GM12878 (cell line): ENCODE data around the gene FAM110A. TPM values are rescaled to one million over a fixed set of nuclear protein-coding genes. Genes with fewer than 3 reads are reported as not detected.

Experiments
- ATAC-seq: fragments of 200-7000 bp; cut with Tn5 transposase; 3 replicates; pipeline ENCODE4 v1.9.1; 2020; ENCODE audit warnings: mild to moderate bottlenecking, moderate library complexity
- BruUV-seq: library from RNA; stranded (reverse); fragments of 400-500 nt; replicated peaks from 2 replicates; lab custom pipeline; 2021; lab: Mats Ljungman, UMichigan
- CTCF ChIA-PET: fragments of 300-600 bp; sonication (Branson Sonifier 250); formaldehyde crosslinking; extraction: SDS; loops from one replicate; lab custom pipeline; 2021; ENCODE audit warnings: inconsistent platforms; lab: Yijun Ruan, JAX
- POLR2A ChIA-PET: fragments of 350-600 bp; formaldehyde crosslinking; extraction: SDS; loops from one replicate; lab custom pipeline; 2021; ENCODE audit warnings: inconsistent platforms; lab: Charles Lee
- RAD21 ChIA-PET: fragments of 300-600 bp; sonication (Branson Sonifier 250); formaldehyde crosslinking; loops from one replicate; lab custom pipeline; 2023; ENCODE audit warnings: antibody characterized with exemption; ENCODE audit not compliant: unreplicated experiment; lab: Charles Lee
- SMC1A ChIA-PET: fragments of 300-600 bp; sonication (Branson Sonifier 250); formaldehyde crosslinking; loops from one replicate; lab custom pipeline; 2023; ENCODE audit not compliant: unreplicated experiment, uncharacterized antibody; lab: Charles Lee
- DNase-seq: peaks from one replicate; pipeline ENCODE4 v3.0.0-alpha.2; 2011; ENCODE audit warnings: low read depth, low spot score
- FAIRE-seq: peaks from 3 replicates; lab custom pipeline; 2011; peaks lifted over from hg19 to GRCh38; lab: Jason Lieb, UNC
- H2AFZ ChIP-seq: 2 replicates; pipeline ENCODE4 v1.6.0; 2011; ENCODE audit warnings: low read depth, low read length, control low read depth; ENCODE audit not compliant: control insufficient read depth
- H3K27ac ChIP-seq: 2 replicates; pipeline ENCODE4 v1.5.1; 2011; ENCODE audit warnings: control low read depth; ENCODE audit not compliant: control insufficient read depth, insufficient read depth
- H3K27me3 ChIP-seq, 2 experiments: replicated peaks in 1 of 2; 2 replicates each; pipeline versions ENCODE4 v1.6.0 to v1.6.1; 2011; ENCODE audit warnings: low read length in 1 of 2; ENCODE audit not compliant: control insufficient read depth in 2 of 2, insufficient read depth in 2 of 2
- H3K36me3 ChIP-seq, 2 experiments: 2 replicates each; pipeline ENCODE4 v1.5.1; 2011; ENCODE audit warnings: low read length in 1 of 2; ENCODE audit not compliant: control insufficient read depth in 2 of 2, insufficient read depth in 2 of 2
- H3K4me1 ChIP-seq: 2 replicates; pipeline ENCODE4 v1.6.1; 2011; ENCODE audit warnings: mild to moderate bottlenecking, low read length, moderate library complexity, mixed read lengths; ENCODE audit not compliant: control insufficient read depth, insufficient read depth
- H3K4me2 ChIP-seq: 2 replicates; pipeline ENCODE4 v1.6.0; 2011; ENCODE audit warnings: control low read depth; ENCODE audit not compliant: control insufficient read depth, insufficient read depth
- H3K4me3 ChIP-seq: fragments of 200-600 bp; sonication (generic); 2 replicates; pipeline ENCODE4 v1.5.1; 2016
- H3K79me2 ChIP-seq: 2 replicates; pipeline ENCODE4 v1.6.0; 2011; ENCODE audit warnings: low read length; ENCODE audit not compliant: control insufficient read depth, insufficient read depth
- H3K9ac ChIP-seq: 2 replicates; pipeline ENCODE4 v1.8.0; 2011; ENCODE audit warnings: low read length, control low read depth, mixed read lengths; ENCODE audit not compliant: control insufficient read depth, insufficient read depth
- H3K9me3 ChIP-seq: replicated peaks from 3 replicates; pipeline ENCODE4 v1.5.1; 2011; ENCODE audit warnings: mild to moderate bottlenecking, low read length; ENCODE audit not compliant: control insufficient read depth, insufficient read depth
- H4K20me1 ChIP-seq: 2 replicates; pipeline ENCODE4 v1.6.0; 2011; ENCODE audit not compliant: control insufficient read depth, insufficient read depth
- ASH2L ChIP-seq: fragments of 300-600, 200-600 bp; sonication (generic); IDR thresholded peaks from 2 replicates; pipeline ENCODE4 v1.6.1; 2017; ENCODE audit warnings: low read depth, mild to moderate bottlenecking, borderline replicate concordance
- CBX5 ChIP-seq: sonication (generic); IDR thresholded peaks from 2 replicates; pipeline ENCODE4 v1.6.1; 2016; ENCODE audit warnings: low read depth, moderate library complexity, mild to moderate bottlenecking, inconsistent platforms
- CEBPZ ChIP-seq: fragments of 150-350 bp; IDR thresholded peaks from 2 replicates; pipeline ENCODE4 v1.6.1; 2016; ENCODE audit warnings: low read depth, low read length
- HDAC2 ChIP-seq: fragments of 200-600 bp; sonication (generic); IDR thresholded peaks from 2 replicates; pipeline ENCODE4 v1.6.1; 2017
- IRF3 ChIP-seq: fragments of 450-650 bp; IDR thresholded peaks from 2 replicates; pipeline ENCODE4 v1.6.1; 2014; ENCODE audit warnings: mild to moderate bottlenecking
- SMAD1 ChIP-seq: fragments of 450-650 bp; IDR thresholded peaks from 2 replicates; pipeline ENCODE4 v1.6.1; 2018; ENCODE audit warnings: mild to moderate bottlenecking, low read depth; ENCODE audit not compliant: partially characterized antibody
- SMAD5 ChIP-seq: IDR thresholded peaks from 2 replicates; pipeline ENCODE4 v1.6.1; 2016; ENCODE audit warnings: antibody characterized with exemption, low read depth
- SMC3 ChIP-seq: IDR thresholded peaks from 2 replicates; pipeline ENCODE4 v1.6.1; 2011; ENCODE audit warnings: low read length, improper control_type of control experiment, borderline replicate concordance
- SP1 ChIP-seq: IDR thresholded peaks from one replicate; pipeline ENCODE4 v1.6.1; 2011; ENCODE audit warnings: low read depth, low read length
- TBL1XR1 ChIP-seq: IDR thresholded peaks from 2 replicates; pipeline ENCODE4 v1.6.1; 2012; ENCODE audit warnings: low read depth, low read length, improper control_type of control experiment
- USF1 ChIP-seq: IDR thresholded peaks from 2 replicates; pipeline ENCODE4 v1.6.1; 2011; ENCODE audit warnings: borderline replicate concordance, low read depth, mild to moderate bottlenecking, moderate library complexity, mixed read lengths, low read length; ENCODE audit not compliant: insufficient read depth; ENCODE audit errors: extremely low read length
- YBX1 ChIP-seq: fragments of 450-650 bp; IDR thresholded peaks from 2 replicates; pipeline ENCODE4 v1.6.1; 2016; ENCODE audit warnings: antibody characterized with exemption
- WGBS: methylation state at CpG from one replicate; pipeline ENCODE4 v1.1.6; 2016; ENCODE audit warnings: low lambda C conversion rate; ENCODE audit not compliant: insufficient replicate concordance, insufficient coverage; ENCODE audit errors: missing lambda C conversion rate; 5-methylcytosine and 5-hydroxymethylcytosine counted together
- in situ Hi-C: fragments of 300-500 bp; cut with MboI; formaldehyde crosslinking; loops from 9 replicates; pipeline ENCODE4 v1.14.3; 2018; ENCODE audit warnings: mixed read lengths
- intact Hi-C: fragments of 100-400 bp; cut with micrococcal nuclease; formaldehyde crosslinking; loops from one replicate; pipeline ENCODE4 v1.14.2; 2022; ENCODE audit not compliant: unreplicated experiment
- polyA plus RNA-seq, 11 experiments: library from polyadenylated mRNA; depleted of rRNA in 4 of 11; unstranded in 6 of 11; stranded (reverse) in 5 of 11; fragments of >200 nt; fragmentation: Nextera tagmentation in 4 of 11; fragmentation: Illumina TruSeq in 1 of 11; extraction: Ambion mirVana in 4 of 11; extraction: Trizol in 1 of 11; gene quantifications; 1 replicate in 1 of 11; 2 replicates in 10 of 11; pipeline versions ENCODE4 v1.2.1 to v1.2.3, GENCODE V29; 2011 to 2016; ENCODE audit warnings: inconsistent platforms in 2 of 11, missing spikeins in 2 of 11, low read depth in 1 of 11
- total RNA-seq, 4 experiments: library from RNA; depleted of rRNA in 3 of 4; stranded (reverse); fragments of >200 nt in 3 of 4; fragmentation: Illumina TruSeq in 1 of 4; extraction: Trizol in 1 of 4; gene quantifications; 2 replicates each; pipeline versions ENCODE4 v1.2.1 to v1.2.3, GENCODE V29; 2013 to 2021
- TF ChIP-seq, protein P1 (sequence below): fragments of 450-650 bp; IDR thresholded peaks from 2 replicates; pipeline ENCODE4 v1.6.1; 2017; ENCODE audit warnings: mild to moderate bottlenecking
- TF ChIP-seq, protein P2 (sequence below): fragments of 450-650 bp; IDR thresholded peaks from 2 replicates; pipeline ENCODE4 v1.6.1; 2018; ENCODE audit warnings: mild to moderate bottlenecking, low read depth, moderate library complexity; ENCODE audit not compliant: partially characterized antibody

FAM110A gene
- total and polyA plus RNA-seq, 10 of the 15 experiments (the other 5 are each of a cell fraction or from before 2014, with no cell fraction given): 1.1 to 14.8 (median 7.4) TPM

- Histone ChIP-seq H4K20me1 (no peaks in the 10 kb centered on the region; the same call in 1 of the 2 replicates), H3K79me2 (no peaks in the 10 kb centered on the region), H3K4me3 (no peak overlapping the region), H2AFZ (no peak overlapping the region), H3K4me1 (no peaks in the 10 kb centered on the region), H3K9me3 (no peaks in the 10 kb centered on the region), H3K27me3 (no peaks in the 10 kb centered on the region), H3K27ac (no peak overlapping the region), H3K4me2 (no peak overlapping the region), H3K36me3 (no peaks in the 10 kb centered on the region), H3K9ac (no peak overlapping the region)
- intact Hi-C loops (loop anchor here (5.0 kb wide), 2 partner anchors 42 to 288 kb away; no protein-coding TSS in a partner anchor), in situ Hi-C loops (loop anchor here (5.0 kb wide), 2 partner anchors 138 to 392 kb away; no protein-coding TSS in a partner anchor)
- FAIRE-seq (no peak), DNase-seq (no peak), ATAC-seq (no peak)
- ChIA-PET POLR2A (no interaction called here), RAD21 (no interaction called here), SMC1A (no interaction called here), CTCF (interaction anchor here (7.0 kb wide), 1 partner anchor 137 kb away, joined by 142 read pairs; no protein-coding TSS in a partner anchor)
- BruUV-seq: no TSS peak
- WGBS: 52% methylated on average over 7 of the region's 8 CpGs
- TF ChIP-seq CBX5: no peak
- no peak for TF ChIP-seq TBL1XR1
- no peak for TF ChIP-seq IRF3
- TF ChIP-seq, protein P1, sequence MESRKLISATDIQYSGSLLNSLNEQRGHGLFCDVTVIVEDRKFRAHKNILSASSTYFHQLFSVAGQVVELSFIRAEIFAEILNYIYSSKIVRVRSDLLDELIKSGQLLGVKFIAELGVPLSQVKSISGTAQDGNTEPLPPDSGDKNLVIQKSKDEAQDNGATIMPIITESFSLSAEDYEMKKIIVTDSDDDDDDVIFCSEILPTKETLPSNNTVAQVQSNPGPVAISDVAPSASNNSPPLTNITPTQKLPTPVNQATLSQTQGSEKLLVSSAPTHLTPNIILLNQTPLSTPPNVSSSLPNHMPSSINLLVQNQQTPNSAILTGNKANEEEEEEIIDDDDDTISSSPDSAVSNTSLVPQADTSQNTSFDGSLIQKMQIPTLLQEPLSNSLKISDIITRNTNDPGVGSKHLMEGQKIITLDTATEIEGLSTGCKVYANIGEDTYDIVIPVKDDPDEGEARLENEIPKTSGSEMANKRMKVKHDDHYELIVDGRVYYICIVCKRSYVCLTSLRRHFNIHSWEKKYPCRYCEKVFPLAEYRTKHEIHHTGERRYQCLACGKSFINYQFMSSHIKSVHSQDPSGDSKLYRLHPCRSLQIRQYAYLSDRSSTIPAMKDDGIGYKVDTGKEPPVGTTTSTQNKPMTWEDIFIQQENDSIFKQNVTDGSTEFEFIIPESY: no peak
- no peak for TF ChIP-seq USF1
- TF ChIP-seq, protein P2, sequence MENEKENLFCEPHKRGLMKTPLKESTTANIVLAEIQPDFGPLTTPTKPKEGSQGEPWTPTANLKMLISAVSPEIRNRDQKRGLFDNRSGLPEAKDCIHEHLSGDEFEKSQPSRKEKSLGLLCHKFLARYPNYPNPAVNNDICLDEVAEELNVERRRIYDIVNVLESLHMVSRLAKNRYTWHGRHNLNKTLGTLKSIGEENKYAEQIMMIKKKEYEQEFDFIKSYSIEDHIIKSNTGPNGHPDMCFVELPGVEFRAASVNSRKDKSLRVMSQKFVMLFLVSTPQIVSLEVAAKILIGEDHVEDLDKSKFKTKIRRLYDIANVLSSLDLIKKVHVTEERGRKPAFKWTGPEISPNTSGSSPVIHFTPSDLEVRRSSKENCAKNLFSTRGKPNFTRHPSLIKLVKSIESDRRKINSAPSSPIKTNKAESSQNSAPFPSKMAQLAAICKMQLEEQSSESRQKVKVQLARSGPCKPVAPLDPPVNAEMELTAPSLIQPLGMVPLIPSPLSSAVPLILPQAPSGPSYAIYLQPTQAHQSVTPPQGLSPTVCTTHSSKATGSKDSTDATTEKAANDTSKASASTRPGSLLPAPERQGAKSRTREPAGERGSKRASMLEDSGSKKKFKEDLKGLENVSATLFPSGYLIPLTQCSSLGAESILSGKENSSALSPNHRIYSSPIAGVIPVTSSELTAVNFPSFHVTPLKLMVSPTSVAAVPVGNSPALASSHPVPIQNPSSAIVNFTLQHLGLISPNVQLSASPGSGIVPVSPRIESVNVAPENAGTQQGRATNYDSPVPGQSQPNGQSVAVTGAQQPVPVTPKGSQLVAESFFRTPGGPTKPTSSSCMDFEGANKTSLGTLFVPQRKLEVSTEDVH: no peak
- no peak for TF ChIP-seq SMC3
- no peak for TF ChIP-seq CEBPZ
- no peak for TF ChIP-seq SP1
- TF ChIP-seq SMAD5: no peak
- TF ChIP-seq SMAD1: no peak
- no peak for TF ChIP-seq ASH2L
- TF ChIP-seq YBX1: no peak
- no peak for TF ChIP-seq HDAC2
Observed at GRCh38 chr20:819680-820322, 13.7 kb upstream of the FAM110A start.
